ENCODE results near the gene UBAC2. TPM values are rescaled to one million over a fixed set of nuclear protein-coding genes. Genes with fewer than 3 reads are reported as not detected.
A peak's percentile ranks its signal among the peaks of the same experiment; 100 is the strongest.

The UBAC2 gene
- total RNA-seq, 1 donor from 2014 or later: 64.3 TPM

DNA sequence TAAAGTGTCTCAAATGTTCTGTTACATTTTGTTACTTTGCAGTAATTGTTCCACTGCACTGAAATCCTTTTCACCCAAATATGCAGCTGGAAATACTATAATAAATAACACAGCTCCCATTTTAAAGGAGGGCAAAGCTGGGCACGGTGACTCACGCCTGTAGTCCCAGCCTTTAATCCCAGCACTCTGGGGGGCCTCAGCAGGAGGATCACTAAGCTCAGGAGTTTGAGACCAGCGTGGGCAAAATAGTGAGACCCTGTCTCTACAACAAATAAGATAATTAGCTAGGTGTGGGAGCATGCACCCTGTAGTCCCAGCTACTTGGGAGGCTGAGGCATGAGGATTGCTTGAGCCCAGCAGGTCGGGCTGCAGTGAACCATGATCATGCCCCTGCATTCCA is 7.5 kb upstream of the UBAC2 start:
- TF ChIP-seq, protein P1, sequence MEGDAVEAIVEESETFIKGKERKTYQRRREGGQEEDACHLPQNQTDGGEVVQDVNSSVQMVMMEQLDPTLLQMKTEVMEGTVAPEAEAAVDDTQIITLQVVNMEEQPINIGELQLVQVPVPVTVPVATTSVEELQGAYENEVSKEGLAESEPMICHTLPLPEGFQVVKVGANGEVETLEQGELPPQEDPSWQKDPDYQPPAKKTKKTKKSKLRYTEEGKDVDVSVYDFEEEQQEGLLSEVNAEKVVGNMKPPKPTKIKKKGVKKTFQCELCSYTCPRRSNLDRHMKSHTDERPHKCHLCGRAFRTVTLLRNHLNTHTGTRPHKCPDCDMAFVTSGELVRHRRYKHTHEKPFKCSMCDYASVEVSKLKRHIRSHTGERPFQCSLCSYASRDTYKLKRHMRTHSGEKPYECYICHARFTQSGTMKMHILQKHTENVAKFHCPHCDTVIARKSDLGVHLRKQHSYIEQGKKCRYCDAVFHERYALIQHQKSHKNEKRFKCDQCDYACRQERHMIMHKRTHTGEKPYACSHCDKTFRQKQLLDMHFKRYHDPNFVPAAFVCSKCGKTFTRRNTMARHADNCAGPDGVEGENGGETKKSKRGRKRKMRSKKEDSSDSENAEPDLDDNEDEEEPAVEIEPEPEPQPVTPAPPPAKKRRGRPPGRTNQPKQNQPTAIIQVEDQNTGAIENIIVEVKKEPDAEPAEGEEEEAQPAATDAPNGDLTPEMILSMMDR (IDR thresholded peaks at IDR 0.05; ENCODE audit: unreplicated experiment): no peak
- no peaks in the 10 kb centered on the region for H3K36me3 Mint-ChIP-seq
- H3K4me1 Mint-ChIP-seq: peaks cover 17% of the 10 kb centered on the region
- no peaks in the 10 kb centered on the region for H3K27me3 Mint-ChIP-seq (ENCODE audit: low read depth)
- no peaks in the 10 kb centered on the region for H3K9me3 Mint-ChIP-seq
- no peak overlapping the region for H3K27ac Mint-ChIP-seq
- H3K4me3 Mint-ChIP-seq: no peak overlapping the region
- DNase-seq (ENCODE audit: low spot score in 2 of 2, unreplicated experiment in 2 of 2): no peak

DNA sequence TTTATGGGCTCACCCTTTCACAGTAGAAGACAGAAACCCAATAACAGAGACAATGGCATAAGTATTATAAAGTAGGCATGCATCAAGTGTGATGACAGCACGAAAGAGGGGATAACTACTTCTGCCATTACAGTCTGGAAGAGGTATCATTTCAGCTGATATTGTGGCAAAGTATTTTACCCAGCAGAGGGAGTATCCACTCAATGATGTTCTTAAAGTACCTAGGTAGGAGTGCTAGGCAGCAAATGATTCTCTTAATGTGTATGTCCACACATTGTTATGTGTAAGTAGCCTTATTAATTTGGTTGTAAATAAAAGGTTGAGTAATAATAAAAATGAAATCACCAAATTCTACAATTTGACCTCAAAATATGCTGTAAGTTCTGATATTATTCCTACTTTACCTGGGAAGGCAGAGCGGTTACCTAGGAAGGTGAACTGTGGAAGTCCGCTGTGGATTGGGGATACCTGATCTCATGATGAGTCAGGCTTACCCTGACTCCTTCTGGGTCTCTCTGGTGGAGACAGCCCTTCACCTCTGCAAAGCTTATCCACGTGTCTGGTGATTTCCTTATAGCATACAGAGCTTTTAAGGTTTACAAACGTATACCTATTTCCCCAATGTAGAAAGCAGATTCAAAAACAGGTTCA is 4.1 kb upstream of the UBAC2 start:
- H3K9me3 Mint-ChIP-seq: no peaks in the 10 kb centered on the region
- H3K27ac Mint-ChIP-seq: peak overlapping the region; percentile 18
- H3K4me3 Mint-ChIP-seq: no peak overlapping the region
- no peaks in the 10 kb centered on the region for H3K36me3 Mint-ChIP-seq
- H3K27me3 Mint-ChIP-seq (ENCODE audit: low read depth): no peaks in the 10 kb centered on the region
- H3K4me1 Mint-ChIP-seq: peaks cover 34% of the 10 kb centered on the region
- TF ChIP-seq, protein P1 (IDR thresholded peaks at IDR 0.05; ENCODE audit: unreplicated experiment): no peak
- DNase-seq (ENCODE audit: low spot score in 2 of 2, unreplicated experiment in 2 of 2): no peak

- peaks cover 34% of the 10 kb centered on the region for H3K4me1 Mint-ChIP-seq
- H3K36me3 Mint-ChIP-seq: no peaks in the 10 kb centered on the region
- no peak overlapping the region for H3K4me3 Mint-ChIP-seq
- no peaks in the 10 kb centered on the region for H3K27me3 Mint-ChIP-seq (ENCODE audit: low read depth)
- H3K9me3 Mint-ChIP-seq: no peaks in the 10 kb centered on the region
- DNase-seq (ENCODE audit: low spot score in 2 of 2, unreplicated experiment in 2 of 2): no peak
- TF ChIP-seq, protein P1 (IDR thresholded peaks at IDR 0.05; ENCODE audit: unreplicated experiment): no peak
- peak overlapping the region; percentile 18 for H3K27ac Mint-ChIP-seq
Observed at GRCh38 chr13:99197117-99197651, 3.5 kb upstream of the UBAC2 start.

GRCh38 chr13:99199541-99200431 is 868 bp upstream of the UBAC2 start:
- TF ChIP-seq, protein P1 (IDR thresholded peaks at IDR 0.05; ENCODE audit: unreplicated experiment): no peak
- Mint-ChIP-seq H3K27ac (peak overlapping the region; percentile 96), H3K36me3 (peaks cover 6% of the 10 kb centered on the region), H3K4me3 (peak overlapping the region; percentile 76), H3K27me3 (ENCODE audit: low read depth) (no peaks in the 10 kb centered on the region), H3K9me3 (no peaks in the 10 kb centered on the region), H3K4me1 (peaks cover 52% of the 10 kb centered on the region)
- no peak for DNase-seq (ENCODE audit: low spot score in 2 of 2, unreplicated experiment in 2 of 2)

DNA sequence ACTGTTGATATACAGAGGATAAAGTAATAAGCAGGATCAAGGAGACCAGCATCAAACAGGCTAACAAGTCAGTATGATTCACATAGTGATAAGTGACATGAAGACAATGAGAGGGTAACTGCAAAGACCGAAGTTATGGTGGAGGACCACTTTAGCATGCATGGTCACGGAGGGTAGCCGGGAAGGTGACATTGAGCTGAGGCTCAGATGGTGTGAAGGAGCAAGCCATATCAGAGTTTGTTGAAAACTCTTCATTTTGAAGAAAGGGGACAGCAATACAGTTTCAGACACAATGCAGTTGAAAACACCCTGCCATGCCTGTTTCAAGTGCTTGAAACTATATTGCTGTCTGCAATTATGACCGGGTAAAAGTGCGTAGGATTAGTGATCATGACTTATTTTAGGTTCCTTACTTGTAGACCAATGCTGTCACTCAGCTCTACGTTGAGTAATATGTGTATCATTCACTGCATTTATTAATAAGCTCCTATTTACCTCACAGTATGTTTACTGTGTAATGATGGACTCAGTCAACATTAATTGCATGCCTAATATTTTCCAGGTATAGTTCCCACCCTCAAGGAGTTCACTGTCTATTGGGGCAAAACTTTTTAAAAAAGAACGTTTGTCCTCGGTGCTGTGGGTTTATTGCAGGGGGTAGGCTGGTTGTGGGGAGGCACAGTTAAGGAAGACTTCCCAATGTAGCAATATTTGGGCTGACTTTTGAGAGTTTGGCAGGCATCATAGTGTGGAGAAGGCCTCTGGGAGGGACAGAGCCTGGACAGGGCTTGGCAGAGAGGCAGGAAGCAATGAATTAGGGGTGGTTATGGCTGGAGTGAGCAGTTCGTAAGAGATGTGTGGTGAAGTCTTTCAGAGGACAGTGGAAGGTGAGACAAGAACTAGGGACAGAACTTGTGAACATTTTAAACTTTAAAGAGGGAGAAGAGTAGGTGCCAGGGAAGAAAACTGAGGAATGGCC is 3.2 kb downstream of the UBAC2 start:
- no peak for DNase-seq (ENCODE audit: low spot score in 2 of 2, unreplicated experiment in 2 of 2)
- peaks cover 38% of the 10 kb centered on the region for H3K4me1 Mint-ChIP-seq
- peaks cover 17% of the 10 kb centered on the region for H3K36me3 Mint-ChIP-seq
- no peaks in the 10 kb centered on the region for H3K9me3 Mint-ChIP-seq
- H3K27me3 Mint-ChIP-seq (ENCODE audit: low read depth): no peaks in the 10 kb centered on the region
- TF ChIP-seq, protein P1 (IDR thresholded peaks at IDR 0.05; ENCODE audit: unreplicated experiment): no peak
- H3K4me3 Mint-ChIP-seq: no peak overlapping the region
- H3K27ac Mint-ChIP-seq: no peak overlapping the region
